Peyer's patch (tissue), 4 donors: Measurements from ENCODE around the gene PLEKHG5.

Experiments used
- CTCF ChIP-seq, 6 experiments: fragments of 450-650 bp in 4 of 6; fragments of 200-600 bp in 2 of 6; sonication (generic) in 1 of 6; IDR thresholded peaks; one replicate each; pipeline ENCODE4 v1.5.1; 2017 to 2019; ENCODE audit warnings: antibody characterized with exemption in 6 of 6, mild to moderate bottlenecking in 3 of 6, moderate library complexity in 1 of 6
- POLR2A ChIP-seq, 2 donors: fragments of 450-650 bp; IDR thresholded peaks; one replicate each; pipeline ENCODE4 v1.5.1; 2017; ENCODE audit warnings: antibody characterized with exemption in 2 of 2, mild to moderate bottlenecking in 2 of 2, moderate library complexity in 2 of 2

GRCh38 chr1:6497215-6497866, 5.9 kb upstream of the PLEKHG5 start:
- TF ChIP-seq CTCF (IDR thresholded peaks at IDR 0.05) (no peak), POLR2A (IDR thresholded peaks at IDR 0.05) (no peak)
